Activated naive CD4-positive, alpha-beta T cell treated with Interleukin-2 at 50 U/mL for 16 hours (primary cell): ENCODE measurements around the gene OR5L1.

Experiments used
- DNase-seq: peaks from one replicate; pipeline ENCODE4 v3.0.0-alpha.2; 2020

OR5L1 gene

GRCh38 chr11:55811067-55811466 lies at the start of gene OR5L1:
TSS of gene OR5L1 (plus strand) at chr11:55811367. CDS start at chr11:55811467, 100 bp downstream.
- DNase-seq, result no peak

DNA sequence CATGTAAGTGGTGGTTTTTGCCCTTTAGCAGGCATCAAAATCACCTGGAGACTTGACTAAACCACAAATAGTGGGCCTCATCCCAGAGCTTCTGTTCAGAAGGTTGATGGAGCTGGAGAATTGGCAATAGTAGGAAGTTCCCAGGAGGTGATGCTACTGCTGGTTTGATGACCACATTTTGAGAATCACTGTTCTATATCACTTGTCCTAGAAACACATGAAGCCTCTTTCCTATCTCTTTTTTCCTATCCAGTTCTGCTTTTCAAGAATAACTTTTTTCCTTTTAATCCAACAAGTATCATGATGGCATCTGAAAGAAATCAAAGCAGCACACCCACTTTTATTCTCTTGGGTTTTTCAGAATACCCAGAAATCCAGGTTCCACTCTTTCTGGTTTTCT lies 38.0 kb upstream of the OR5L1 start, which contains the start of gene OR5D13:
TSS of gene OR5D13 (plus strand) at position 301 of the 400 bp plus-strand sequence. CDS start at position 301, 0 bp downstream.
- no peak for DNase-seq

- no peak for DNase-seq
Measured at GRCh38 chr11:55791606-55792005, 19.6 kb upstream of the OR5L1 start.

DNA sequence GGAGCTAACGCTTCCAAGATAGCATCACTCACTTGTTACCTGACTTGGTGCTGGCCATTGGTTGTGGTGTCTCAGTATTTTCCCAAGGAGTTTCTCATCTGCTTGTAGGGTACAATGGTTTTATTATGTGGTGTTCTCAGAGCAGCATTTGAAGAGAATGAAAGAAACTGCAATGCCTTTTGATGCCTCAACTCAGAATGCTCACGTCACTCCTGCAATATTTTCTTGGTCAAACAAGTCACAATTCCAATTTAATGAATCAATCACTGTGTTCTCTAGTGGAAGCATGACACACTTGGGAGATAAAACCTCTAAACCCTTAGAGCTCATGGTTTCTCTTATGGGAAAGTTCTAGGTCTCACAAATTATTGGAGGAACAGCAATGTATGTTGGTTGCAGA lies 17.8 kb upstream of the OR5L1 start:
- no peak for DNase-seq

DNA sequence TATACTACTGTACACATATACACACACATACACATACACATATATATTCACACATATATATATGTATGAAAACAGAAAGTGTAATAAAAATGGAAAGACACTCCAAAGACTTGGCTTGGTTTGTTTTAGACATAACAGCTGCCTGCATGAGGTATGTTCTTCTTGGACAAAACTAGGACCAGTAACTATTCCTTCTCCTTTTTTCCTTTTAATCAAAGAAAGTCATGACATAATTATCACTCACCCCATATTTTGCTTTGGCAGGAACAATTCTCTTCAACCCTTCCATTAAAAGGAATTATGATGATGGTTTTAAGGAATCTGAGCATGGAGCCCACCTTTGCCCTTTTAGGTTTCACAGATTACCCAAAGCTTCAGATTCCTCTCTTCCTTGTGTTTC lies 15.9 kb upstream of the OR5L1 start, which contains the start of gene OR5D14:
TSS of gene OR5D14 (plus strand) at position 301 of the 400 bp plus-strand sequence. CDS start at position 301, 0 bp downstream.
- DNase-seq, result no peak

DNA sequence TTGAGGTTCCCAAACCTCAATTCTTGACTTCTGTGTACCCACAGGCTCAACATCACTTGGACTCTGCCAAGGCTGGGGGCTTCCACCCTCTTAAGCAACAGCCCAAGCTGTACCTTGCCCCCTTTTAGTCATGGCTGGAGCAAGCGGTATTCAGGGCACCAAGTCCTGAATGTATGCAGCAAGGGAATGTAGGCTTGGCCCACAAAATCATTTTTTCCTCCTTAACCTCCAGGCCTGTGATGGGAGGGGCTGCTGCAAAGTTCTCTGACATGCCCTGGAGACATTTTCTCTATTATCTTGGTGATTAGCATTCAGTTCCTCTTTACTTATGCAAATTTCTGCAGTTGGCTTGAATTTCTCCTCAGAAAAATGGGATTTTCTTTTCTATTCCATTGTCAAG lies 4.9 kb upstream of the OR5L1 start:
- DNase-seq, result no peak

GRCh38 chr11:55819330-55819729 lies 8.2 kb downstream of the OR5L1 start, which contains the start of gene OR5D18:
TSS of gene OR5D18 (plus strand) at chr11:55819630. CDS start at chr11:55819630, 0 bp downstream.
- DNase-seq, result no peak

DNA sequence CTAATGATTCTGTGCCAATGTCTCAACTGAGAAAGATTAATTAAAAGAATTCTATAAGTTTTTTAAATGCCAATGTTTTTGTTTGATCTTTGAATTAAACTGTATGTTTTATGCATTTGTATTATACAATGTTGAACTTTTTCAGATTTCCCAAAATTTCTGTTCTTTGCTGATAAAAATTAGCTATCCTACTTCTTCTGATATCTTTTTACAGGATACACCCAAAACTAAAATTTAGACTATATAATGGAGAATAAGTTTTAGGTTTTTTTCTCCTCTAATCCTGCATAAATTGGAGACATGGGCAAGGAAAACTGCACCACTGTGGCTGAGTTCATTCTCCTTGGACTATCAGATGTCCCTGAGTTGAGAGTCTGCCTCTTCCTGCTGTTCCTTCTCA lies 15.8 kb downstream of the OR5L1 start, which contains the start of gene OR5L2:
TSS of gene OR5L2 (plus strand) at position 301 of the 400 bp plus-strand sequence. CDS start at position 301, 0 bp downstream.
- DNase-seq, result no peak

DNA sequence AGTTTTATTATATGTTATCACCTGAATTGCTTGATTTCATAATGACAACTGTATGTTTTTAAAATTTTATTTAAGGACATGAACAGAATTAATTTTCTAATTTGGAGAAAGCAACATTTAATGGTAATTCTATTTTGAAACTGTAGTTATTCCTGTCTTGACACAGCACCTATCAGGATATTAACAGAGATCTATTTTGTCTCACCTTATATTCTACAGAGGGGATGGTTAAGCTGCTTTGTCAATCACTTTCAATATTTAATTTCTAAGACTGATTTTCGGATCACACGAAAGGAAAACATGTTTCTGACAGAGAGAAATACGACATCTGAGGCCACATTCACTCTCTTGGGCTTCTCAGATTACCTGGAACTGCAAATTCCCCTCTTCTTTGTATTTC lies 27.3 kb downstream of the OR5L1 start, which contains the start of gene OR5D16:
TSS of gene OR5D16 (plus strand) at position 301 of the 400 bp plus-strand sequence. CDS start at position 301, 0 bp downstream.
- DNase-seq, result no peak

DNA sequence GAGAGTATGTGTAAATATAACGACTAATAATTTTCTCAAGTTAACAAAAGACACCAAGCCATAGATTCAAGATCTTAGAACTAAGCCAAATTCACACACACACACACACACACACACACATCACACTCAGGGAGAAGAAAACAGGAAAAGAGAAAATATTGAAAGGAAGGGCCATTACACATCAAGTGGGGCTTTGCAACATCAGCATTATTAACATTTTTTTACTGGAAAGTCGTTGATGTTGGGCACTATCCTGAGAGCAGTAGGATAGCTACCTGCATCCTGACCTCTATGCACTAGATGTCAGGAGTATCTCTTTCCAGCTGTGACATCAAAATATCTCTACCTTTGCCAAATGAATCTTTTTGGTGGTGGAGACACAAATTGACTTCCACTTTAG lies 36.3 kb downstream of the OR5L1 start:
- DNase-seq, result no peak

- DNase-seq, result no peak
Measured at GRCh38 chr11:55849037-55849436, 37.9 kb downstream of the OR5L1 start.

GRCh38 chr11:55852141-55852540 lies 41.0 kb downstream of the OR5L1 start:
- DNase-seq, result no peak

GRCh38 chr11:55854704-55855103 lies 43.5 kb downstream of the OR5L1 start:
- no peak for DNase-seq
